Activated CD4-positive, alpha-beta T cell treated with anti-CD3 and anti-CD28 coated beads for 4 hours (primary cell): ENCODE results near the gene ARF1.
A peak's percentile ranks its signal among the peaks of the same experiment; 100 is the strongest.

Experiments
- DNase-seq, 2 donors: peaks; one replicate each; pipeline ENCODE4 v3.0.0-alpha.2; 2020

Gene ARF1

GRCh38 chr1:228071839-228072657 lies 10.5 kb upstream of the ARF1 start:
- DNase-seq, result no peak

DNA sequence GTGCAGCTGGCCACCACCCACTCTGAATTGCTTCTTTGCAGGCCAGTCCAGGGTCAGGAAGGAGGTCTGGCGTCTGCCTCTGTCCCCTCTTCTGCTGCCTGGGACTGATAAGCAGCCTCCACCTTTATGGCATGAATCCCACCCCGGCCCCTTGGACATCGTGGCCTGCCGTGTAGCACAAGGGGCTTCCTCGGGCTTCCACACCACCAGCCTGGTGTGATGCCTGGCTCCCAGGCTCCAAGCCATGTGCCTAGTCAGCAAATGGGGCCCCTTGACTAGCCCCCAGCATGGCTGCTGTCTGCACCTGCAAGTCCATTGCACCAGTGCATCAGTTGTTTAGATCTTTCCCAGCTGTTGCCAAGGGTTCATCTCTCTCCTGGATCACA lies 9.9 kb upstream of the ARF1 start:
- DNase-seq, result no peak

DNA sequence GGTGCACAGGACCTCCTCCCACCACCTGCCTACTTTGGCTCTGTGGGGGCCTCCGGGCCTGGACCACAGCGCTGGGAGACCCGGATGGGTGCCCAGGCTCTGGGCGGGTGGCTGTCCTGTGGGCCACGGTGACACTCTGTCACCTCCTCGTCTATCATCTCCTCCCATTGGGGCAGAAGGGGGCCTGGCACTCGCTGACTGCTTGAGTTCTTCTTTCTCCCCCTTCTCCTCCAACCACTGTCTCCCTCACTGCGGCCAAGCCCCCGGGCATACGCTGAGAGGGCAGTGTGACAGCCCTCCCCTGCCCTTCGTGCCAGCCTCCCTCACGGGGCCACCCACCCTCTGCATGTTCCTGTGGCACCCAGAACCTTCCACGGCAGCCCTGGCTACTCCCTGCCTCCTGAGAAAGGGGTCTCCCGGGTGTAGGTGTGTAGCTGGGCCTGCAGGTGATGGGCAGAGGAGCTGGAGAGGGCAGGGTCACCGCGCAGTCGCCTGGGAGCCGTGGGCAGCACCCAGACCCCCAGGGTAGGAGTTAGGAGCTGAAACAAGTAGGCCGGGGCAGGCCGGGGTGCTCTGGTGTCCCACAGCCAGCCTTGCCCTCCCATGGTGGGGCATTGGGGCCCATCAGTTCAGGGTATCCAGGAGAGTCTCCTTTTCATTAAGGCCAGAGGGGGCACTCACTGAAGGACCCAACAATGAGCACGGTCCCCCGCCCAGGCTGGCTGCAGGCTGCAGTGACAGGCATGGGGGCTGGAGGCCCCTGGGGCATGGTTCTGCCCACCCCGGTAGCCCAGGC lies 9.2 kb upstream of the ARF1 start:
- DNase-seq, result no peak

GRCh38 chr1:228073857-228074545 lies 8.5 kb upstream of the ARF1 start:
- no peak for DNase-seq

- DNase-seq, result no peak
Observed at GRCh38 chr1:228074954-228075730, 7.4 kb upstream of the ARF1 start.

GRCh38 chr1:228075801-228076271 lies 6.7 kb upstream of the ARF1 start:
- DNase-seq, result no peak

- no peak for DNase-seq
Observed at GRCh38 chr1:228076796-228077430, 5.6 kb upstream of the ARF1 start.

DNA sequence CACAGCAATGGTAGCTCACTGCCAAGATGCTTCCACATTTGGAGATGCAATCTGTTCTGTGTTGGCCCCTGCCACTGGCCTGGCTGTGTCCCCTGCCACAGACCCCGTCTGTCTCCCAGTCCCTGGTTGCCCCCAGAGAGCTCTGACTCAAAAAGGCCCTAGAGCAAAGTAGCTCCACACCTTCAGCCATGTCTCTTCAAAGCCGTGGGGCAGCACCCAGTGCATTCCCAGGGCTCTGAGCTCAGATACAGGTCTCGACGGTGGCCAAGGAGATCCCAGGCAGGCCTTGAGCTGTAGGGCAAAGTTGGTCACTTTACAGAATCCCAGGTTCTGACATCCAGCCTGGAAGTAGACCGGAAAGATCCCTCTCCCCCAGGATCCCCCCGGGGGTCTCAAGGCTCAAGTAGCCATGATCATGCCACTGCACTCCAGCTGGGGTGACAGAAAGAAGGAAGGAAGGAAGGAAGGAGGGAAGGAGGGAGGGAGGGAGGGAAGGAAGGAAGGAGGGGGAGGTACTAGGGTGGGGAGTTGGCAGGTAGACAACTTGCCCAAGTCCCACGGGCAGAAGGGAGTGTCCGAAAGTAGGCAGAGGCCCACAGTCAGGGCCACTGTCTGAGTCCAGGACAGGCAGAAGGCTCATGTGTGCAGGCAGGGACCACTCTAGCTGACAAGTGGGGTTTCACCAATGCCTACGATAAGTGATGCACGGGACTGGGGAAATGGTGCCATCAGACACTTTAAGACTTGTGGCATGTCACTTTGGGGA lies 4.8 kb upstream of the ARF1 start:
- no peak for DNase-seq

- no peak for DNase-seq
Observed at GRCh38 chr1:228079013-228079412, 3.5 kb upstream of the ARF1 start.

DNA sequence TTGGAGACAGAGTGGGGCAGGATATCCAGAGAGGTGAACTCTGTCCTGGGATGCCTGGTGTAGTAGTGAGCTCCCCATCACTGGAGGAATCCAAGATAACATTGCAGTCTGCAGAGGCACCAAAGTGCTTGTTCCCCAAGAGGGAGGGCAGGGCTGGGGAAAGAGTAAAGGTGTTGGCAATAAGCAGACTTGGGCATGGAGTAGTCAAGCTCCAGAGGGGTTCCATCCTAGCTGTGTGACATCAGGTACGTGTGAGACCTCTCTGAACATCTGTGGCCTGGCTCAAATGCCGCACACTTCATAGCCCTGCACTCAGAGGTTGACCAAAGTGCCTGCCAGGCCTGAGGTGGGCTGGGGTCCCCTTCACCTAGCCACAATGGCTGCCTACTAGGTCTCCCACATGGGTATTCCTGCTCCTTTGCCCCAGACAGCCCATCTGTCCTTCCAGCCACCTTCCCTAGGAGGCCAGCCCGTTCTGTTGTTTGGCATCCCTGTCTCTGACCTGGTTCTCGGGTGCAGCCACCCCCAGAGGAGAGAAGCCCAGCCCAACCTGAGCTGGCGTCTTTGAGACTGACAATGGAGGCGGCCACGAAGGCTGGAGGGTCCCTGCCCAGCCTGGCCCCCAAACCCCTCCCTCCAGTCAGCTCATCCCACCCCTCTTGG lies 2.8 kb upstream of the ARF1 start:
- DNase-seq, result no peak

GRCh38 chr1:228081144-228081543 lies 1.4 kb upstream of the ARF1 start:
- DNase-seq, result no peak

DNA sequence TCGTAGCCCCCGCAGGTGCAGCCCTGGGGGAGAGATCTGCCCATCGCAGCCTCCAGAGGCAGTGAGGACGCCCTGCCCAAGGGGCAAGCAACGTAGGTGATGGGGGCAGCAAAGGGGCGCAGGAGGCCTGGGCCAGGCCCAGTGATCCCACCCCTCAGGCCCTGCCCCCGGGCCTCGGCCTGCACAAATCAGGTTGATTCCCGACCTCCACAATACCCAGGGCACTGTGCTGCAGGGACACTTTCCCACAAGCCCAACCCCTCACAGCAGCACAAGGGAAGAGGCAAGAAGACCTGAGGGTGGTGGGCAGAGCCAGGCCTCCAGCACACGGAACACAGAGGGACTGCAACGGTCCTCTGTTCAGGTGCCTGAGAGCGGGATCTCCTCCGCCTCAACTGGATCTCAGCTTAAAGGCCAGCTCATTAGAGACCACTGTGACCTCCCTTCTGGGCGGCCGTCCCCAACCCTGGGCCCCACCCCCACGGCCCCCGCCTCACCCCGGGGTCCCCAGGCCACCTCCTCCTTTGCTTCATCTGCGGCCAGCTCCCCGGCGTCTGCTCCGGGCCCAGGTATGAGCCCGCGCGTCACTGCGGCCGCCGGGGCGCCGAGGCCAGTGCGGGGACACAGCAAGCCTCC lies 812 bp upstream of the ARF1 start:
- peak in 1 of 2 donors; percentile 11 for DNase-seq

- peak in 1 of 2 donors; percentile 17 for DNase-seq
Observed at GRCh38 chr1:228082918-228083870, 686 bp downstream of the ARF1 start.

DNA sequence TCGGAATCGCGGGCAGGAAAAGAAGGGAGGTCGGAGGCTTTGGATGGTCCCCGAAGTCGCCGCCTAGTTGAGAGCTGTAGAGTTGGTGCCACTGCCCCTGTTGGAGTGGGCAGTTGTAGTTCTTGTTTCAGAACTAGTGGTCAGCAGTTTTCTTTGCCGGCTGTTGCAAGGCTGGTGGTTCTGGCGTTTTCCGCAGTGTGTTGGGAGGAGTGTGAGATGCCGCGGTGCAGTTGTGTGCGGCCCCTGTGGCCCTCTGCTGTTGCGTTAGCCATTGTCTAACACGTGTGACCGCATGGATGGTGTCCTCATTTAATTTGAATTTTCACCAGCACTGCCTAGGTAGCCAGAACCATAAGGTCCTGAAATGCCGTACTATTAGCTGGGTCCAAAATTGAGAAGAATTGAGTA lies 1.4 kb downstream of the ARF1 start:
- no peak for DNase-seq

GRCh38 chr1:228084325-228084724 lies 1.8 kb downstream of the ARF1 start:
- DNase-seq, result no peak

GRCh38 chr1:228084797-228085196 lies 2.3 kb downstream of the ARF1 start:
- no peak for DNase-seq

DNA sequence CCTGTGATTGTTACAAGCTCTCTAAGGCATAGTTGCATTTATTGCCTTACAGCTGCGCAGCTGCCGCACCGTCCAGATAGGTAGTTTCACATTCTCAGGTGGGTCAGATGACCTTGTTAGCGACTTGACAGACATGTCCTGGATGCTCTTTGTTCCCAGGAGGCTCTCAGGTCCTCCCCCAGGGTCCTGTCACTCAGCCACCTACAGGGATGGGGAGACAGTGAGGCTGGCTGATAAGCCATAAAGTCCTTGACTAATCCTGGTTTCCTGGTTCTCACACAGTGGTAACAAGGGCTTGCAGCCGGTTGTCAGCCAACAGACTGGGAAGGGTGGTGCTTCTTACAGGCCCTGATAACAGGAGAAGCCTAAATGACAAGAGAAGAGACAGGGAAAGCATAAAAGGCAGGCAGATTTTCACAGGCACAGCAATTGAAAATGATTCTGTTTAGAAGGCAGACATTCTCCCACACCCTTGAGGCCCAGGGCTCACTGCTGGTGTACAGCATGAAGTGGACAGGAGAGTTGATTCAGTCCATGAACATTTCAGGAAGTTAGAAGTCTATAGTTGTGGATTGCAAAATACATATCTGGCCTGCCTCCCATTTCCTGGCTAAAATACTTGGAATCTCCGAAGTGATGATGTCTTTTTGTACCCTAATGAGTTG lies 2.9 kb downstream of the ARF1 start:
- no peak for DNase-seq

DNA sequence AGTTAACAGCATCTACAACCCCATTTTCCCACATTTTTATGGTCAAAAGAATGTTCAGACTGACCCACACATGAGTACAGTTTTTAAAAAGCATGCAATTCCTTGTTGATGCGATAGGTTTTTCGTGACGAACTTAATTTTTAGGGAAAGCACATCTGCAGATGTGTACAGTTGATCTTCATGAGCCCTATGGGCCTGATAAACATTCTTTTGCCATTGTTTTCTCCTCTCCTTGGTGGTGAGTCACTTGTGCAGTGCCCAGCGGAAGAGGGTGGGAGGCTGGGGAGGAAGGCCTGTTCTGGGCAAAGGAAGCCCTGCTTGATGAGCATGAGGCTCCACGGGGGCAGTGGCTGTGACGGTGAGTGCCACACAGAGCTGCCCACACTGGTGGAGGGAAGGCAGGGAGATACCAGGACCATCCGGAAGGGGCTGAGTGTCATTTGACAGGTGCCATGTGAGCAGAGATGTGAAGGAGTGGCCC lies 5.3 kb downstream of the ARF1 start:
- DNase-seq, result peak in 1 of 2 donors; percentile 42
